WTC11 (cell line): ENCODE data around the gene AXDND1. TPM values are rescaled to one million over a fixed set of nuclear protein-coding genes. Genes with fewer than 3 reads are reported as not detected.

ENCODE experiments used
- ELF4 ChIP-seq: sonication (generic); formaldehyde crosslinking; IDR thresholded peaks from 2 replicates; pipeline ENCODE4 v1.8.1; 2022; ENCODE audit warnings: low read depth, mild to moderate bottlenecking, moderate library complexity, missing genetic modification reagents
- ETV6 ChIP-seq: sonication (generic); formaldehyde crosslinking; IDR thresholded peaks from 2 replicates; pipeline ENCODE4 v1.8.1; 2022; ENCODE audit warnings: mild to moderate bottlenecking, missing genetic modification reagents
- GABPB1 ChIP-seq: sonication (generic); formaldehyde crosslinking; IDR thresholded peaks from 2 replicates; pipeline ENCODE4 v1.8.1; 2023; ENCODE audit warnings: mild to moderate bottlenecking, missing genetic modification reagents
- HMGA2 ChIP-seq: fragments of 250-450 bp; sonication (Bioruptor Pico); IDR thresholded peaks from 2 replicates; pipeline ENCODE4 v1.4.0; 2021; ENCODE audit warnings: mild to moderate bottlenecking, moderate library complexity
- IRF2 ChIP-seq: sonication (generic); formaldehyde crosslinking; IDR thresholded peaks from 2 replicates; pipeline ENCODE4 v1.8.0; 2022; ENCODE audit warnings: low read depth, missing genetic modification reagents, borderline replicate concordance
- MXD4 ChIP-seq: fragments of 250-450 bp; sonication (Bioruptor Pico); IDR thresholded peaks from 2 replicates; pipeline ENCODE4 v1.8.0; 2021; ENCODE audit warnings: mild to moderate bottlenecking, moderate library complexity, borderline replicate concordance
- MYBL2 ChIP-seq: sonication (generic); formaldehyde crosslinking; IDR thresholded peaks from 2 replicates; pipeline ENCODE4 v1.8.1; 2023; ENCODE audit warnings: mild to moderate bottlenecking, moderate library complexity, missing genetic modification reagents
- NR2C2 ChIP-seq: sonication (generic); formaldehyde crosslinking; IDR thresholded peaks from 2 replicates; pipeline ENCODE4 v1.8.0; 2022; ENCODE audit warnings: mild to moderate bottlenecking, missing genetic modification reagents
- RORB ChIP-seq: fragments of 250-450 bp; sonication (Bioruptor Pico); IDR thresholded peaks from 2 replicates; pipeline ENCODE4 v1.9.0; 2021; ENCODE audit warnings: mild to moderate bottlenecking
- SOX15 ChIP-seq: fragments of 250-450 bp; sonication (Bioruptor Pico); IDR thresholded peaks from 2 replicates; pipeline ENCODE4 v1.9.0; 2021; ENCODE audit warnings: mild to moderate bottlenecking
- TCF7 ChIP-seq: sonication (generic); formaldehyde crosslinking; IDR thresholded peaks from 2 replicates; pipeline ENCODE4 v1.8.0; 2022; ENCODE audit warnings: mild to moderate bottlenecking, low read depth, missing genetic modification reagents, moderate library complexity
- ZBTB21 ChIP-seq: sonication (generic); formaldehyde crosslinking; IDR thresholded peaks from 2 replicates; pipeline ENCODE4 v1.8.1; 2023; ENCODE audit warnings: mild to moderate bottlenecking, missing genetic modification reagents, borderline replicate concordance
- ZNF121 ChIP-seq: sonication (generic); formaldehyde crosslinking; IDR thresholded peaks from 2 replicates; pipeline ENCODE4 v1.8.0; 2023; ENCODE audit warnings: missing genetic modification reagents
- ZNF317 ChIP-seq: sonication (generic); formaldehyde crosslinking; IDR thresholded peaks from 2 replicates; pipeline ENCODE4 v1.8.1; 2023; ENCODE audit warnings: low read depth, mild to moderate bottlenecking, moderate library complexity, missing genetic modification reagents, borderline replicate concordance
- ZNF416 ChIP-seq: fragments of 250-450 bp; sonication (Bioruptor Pico); IDR thresholded peaks from 2 replicates; pipeline ENCODE4 v1.9.0; 2021; ENCODE audit warnings: mild to moderate bottlenecking, inconsistent platforms
- total RNA-seq: library from RNA; stranded (reverse); gene quantifications from 3 replicates; pipeline ENCODE4 v1.2.3, GENCODE V29; 2021
- TF ChIP-seq, protein P1 (sequence below): sonication (generic); formaldehyde crosslinking; IDR thresholded peaks from 2 replicates; pipeline ENCODE4 v1.8.1; 2023; ENCODE audit warnings: mild to moderate bottlenecking, missing genetic modification reagents, borderline replicate concordance
- TF ChIP-seq, protein P2 (sequence below): sonication (generic); formaldehyde crosslinking; IDR thresholded peaks from 2 replicates; pipeline ENCODE4 v1.8.1; 2022; ENCODE audit warnings: low read depth, mild to moderate bottlenecking, moderate library complexity, missing genetic modification reagents, borderline replicate concordance
- TF ChIP-seq, protein P3 (sequence below): fragments of 250-450 bp; sonication (Bioruptor Pico); IDR thresholded peaks from 2 replicates; pipeline ENCODE4 v2.1.2; 2022; ENCODE audit warnings: mild to moderate bottlenecking, moderate library complexity
- TF ChIP-seq, protein P4 (sequence below): sonication (generic); formaldehyde crosslinking; IDR thresholded peaks from 2 replicates; pipeline ENCODE4 v1.8.1; 2023; ENCODE audit warnings: mild to moderate bottlenecking, missing genetic modification reagents
- TF ChIP-seq, protein P5 (sequence below): fragments of 250-450 bp; sonication (Bioruptor Pico); IDR thresholded peaks from 2 replicates; pipeline ENCODE4 v1.9.0; 2021; ENCODE audit warnings: mild to moderate bottlenecking
- TF ChIP-seq, protein P6 (sequence below): sonication (generic); formaldehyde crosslinking; IDR thresholded peaks from 2 replicates; pipeline ENCODE4 v1.8.1; 2023; ENCODE audit warnings: mild to moderate bottlenecking, missing genetic modification reagents, moderate library complexity
- TF ChIP-seq, protein P7 (sequence below): fragments of 250-450 bp; sonication (Bioruptor Pico); IDR thresholded peaks from 2 replicates; pipeline ENCODE4 v1.8.0; 2021; ENCODE audit warnings: mild to moderate bottlenecking
- TF ChIP-seq, protein P8 (sequence below): fragments of 250-450 bp; sonication (Bioruptor Pico); conservative IDR thresholded peaks from 2 replicates; pipeline ENCODE4 v1.9.0; 2021; ENCODE audit warnings: mild to moderate bottlenecking

Gene AXDND1
- total RNA-seq, 1 experiment from 2014 or later: not detected

DNA sequence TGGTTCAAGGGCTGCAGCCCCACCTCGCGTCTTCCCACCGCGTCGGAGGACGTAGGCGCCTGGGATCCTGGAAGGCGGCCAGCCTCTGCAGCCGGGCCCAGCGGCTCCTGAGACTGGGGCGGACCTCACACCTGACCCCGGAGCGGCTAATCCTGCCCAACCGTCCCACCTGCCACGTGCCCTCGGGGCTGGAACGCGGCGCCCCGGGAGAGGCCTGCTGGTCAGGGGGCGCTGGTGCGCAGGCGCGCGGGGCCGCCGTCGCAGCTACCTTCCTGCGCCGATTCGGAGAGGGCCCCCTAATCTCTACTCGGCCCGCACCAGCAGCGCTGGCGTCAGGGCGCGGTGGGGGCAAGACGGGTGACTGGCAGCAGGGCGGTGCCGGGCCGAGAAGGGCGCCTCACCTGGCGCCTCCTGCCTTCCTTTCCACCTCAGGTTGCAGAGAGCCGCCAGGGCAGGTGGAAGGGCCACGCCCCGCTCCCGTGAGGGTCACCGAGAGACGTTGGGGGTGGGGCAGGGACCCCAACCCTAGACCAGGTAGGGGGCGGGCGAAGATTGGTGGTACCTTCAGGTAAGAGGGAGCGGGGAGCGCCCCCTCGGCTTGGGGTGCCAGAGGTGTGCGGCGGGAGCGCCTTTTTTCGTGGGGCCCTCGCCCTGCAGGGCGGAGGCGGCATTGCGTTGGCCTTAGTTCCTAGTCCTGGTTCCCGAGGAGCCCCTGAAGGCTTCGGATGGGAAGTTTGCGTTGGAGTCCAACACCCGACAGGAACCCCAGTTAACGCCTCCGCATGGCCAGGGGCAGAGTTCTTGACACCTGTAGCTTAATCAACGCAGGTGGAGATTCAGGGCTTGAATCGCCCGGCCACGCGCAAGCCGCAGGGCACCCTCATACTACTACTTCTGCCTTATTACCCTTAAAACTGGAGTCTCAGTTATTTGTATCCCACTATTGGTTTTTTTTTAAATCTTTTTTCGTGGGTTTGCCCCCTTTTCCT, 226.1 kb downstream of the AXDND1 start, which contains the start of gene TDRD5 (continued):
- TF ChIP-seq, protein P1, sequence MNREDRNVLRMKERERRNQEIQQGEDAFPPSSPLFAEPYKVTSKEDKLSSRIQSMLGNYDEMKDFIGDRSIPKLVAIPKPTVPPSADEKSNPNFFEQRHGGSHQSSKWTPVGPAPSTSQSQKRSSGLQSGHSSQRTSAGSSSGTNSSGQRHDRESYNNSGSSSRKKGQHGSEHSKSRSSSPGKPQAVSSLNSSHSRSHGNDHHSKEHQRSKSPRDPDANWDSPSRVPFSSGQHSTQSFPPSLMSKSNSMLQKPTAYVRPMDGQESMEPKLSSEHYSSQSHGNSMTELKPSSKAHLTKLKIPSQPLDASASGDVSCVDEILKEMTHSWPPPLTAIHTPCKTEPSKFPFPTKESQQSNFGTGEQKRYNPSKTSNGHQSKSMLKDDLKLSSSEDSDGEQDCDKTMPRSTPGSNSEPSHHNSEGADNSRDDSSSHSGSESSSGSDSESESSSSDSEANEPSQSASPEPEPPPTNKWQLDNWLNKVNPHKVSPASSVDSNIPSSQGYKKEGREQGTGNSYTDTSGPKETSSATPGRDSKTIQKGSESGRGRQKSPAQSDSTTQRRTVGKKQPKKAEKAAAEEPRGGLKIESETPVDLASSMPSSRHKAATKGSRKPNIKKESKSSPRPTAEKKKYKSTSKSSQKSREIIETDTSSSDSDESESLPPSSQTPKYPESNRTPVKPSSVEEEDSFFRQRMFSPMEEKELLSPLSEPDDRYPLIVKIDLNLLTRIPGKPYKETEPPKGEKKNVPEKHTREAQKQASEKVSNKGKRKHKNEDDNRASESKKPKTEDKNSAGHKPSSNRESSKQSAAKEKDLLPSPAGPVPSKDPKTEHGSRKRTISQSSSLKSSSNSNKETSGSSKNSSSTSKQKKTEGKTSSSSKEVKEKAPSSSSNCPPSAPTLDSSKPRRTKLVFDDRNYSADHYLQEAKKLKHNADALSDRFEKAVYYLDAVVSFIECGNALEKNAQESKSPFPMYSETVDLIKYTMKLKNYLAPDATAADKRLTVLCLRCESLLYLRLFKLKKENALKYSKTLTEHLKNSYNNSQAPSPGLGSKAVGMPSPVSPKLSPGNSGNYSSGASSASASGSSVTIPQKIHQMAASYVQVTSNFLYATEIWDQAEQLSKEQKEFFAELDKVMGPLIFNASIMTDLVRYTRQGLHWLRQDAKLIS (CRISPR knock-in tag): peak; percentile 96; the same call in 1 of the 2 replicates
- TF ChIP-seq HMGA2 (CRISPR knock-in tag) (no peak), ELF4 (peak; percentile 95), MYBL2 (CRISPR knock-in tag) (peak; percentile 98), NR2C2 (CRISPR knock-in tag) (peak; percentile 82), RORB (CRISPR knock-in tag) (no peak), IRF2 (CRISPR knock-in tag) (peak; percentile 28; the same call in 1 of the 2 replicates), MXD4 (no peak), ETV6 (peak; percentile 98), TCF7 (CRISPR knock-in tag) (peak; percentile 90; the same call in 1 of the 2 replicates), ZNF416 (CRISPR knock-in tag) (no peak), SOX15 (CRISPR knock-in tag) (no peak), ZBTB21 (CRISPR knock-in tag) (peak; percentile 96), ZNF317 (CRISPR knock-in tag) (peak; percentile 86), ZNF121 (peak; percentile 69; the same call in 1 of the 2 replicates), GABPB1 (CRISPR knock-in tag) (no peak)
- TF ChIP-seq, protein P2, sequence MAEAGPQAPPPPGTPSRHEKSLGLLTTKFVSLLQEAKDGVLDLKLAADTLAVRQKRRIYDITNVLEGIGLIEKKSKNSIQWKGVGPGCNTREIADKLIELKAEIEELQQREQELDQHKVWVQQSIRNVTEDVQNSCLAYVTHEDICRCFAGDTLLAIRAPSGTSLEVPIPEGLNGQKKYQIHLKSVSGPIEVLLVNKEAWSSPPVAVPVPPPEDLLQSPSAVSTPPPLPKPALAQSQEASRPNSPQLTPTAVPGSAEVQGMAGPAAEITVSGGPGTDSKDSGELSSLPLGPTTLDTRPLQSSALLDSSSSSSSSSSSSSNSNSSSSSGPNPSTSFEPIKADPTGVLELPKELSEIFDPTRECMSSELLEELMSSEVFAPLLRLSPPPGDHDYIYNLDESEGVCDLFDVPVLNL: peak; percentile 85
- TF ChIP-seq, protein P3, sequence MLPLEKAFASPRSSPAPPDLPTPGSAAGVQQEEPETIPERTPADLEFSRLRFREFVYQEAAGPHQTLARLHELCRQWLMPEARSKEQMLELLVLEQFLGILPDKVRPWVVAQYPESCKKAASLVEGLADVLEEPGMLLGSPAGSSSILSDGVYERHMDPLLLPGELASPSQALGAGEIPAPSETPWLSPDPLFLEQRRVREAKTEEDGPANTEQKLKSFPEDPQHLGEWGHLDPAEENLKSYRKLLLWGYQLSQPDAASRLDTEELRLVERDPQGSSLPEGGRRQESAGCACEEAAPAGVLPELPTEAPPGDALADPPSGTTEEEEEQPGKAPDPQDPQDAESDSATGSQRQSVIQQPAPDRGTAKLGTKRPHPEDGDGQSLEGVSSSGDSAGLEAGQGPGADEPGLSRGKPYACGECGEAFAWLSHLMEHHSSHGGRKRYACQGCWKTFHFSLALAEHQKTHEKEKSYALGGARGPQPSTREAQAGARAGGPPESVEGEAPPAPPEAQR: 0 out of 2 replicates have a peak, but pooled peaks have one; percentile 21
- TF ChIP-seq, protein P4, sequence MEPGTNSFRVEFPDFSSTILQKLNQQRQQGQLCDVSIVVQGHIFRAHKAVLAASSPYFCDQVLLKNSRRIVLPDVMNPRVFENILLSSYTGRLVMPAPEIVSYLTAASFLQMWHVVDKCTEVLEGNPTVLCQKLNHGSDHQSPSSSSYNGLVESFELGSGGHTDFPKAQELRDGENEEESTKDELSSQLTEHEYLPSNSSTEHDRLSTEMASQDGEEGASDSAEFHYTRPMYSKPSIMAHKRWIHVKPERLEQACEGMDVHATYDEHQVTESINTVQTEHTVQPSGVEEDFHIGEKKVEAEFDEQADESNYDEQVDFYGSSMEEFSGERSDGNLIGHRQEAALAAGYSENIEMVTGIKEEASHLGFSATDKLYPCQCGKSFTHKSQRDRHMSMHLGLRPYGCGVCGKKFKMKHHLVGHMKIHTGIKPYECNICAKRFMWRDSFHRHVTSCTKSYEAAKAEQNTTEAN (CRISPR knock-in tag): peak; percentile 97
- TF ChIP-seq, protein P5, sequence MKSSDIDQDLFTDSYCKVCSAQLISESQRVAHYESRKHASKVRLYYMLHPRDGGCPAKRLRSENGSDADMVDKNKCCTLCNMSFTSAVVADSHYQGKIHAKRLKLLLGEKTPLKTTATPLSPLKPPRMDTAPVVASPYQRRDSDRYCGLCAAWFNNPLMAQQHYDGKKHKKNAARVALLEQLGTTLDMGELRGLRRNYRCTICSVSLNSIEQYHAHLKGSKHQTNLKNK (CRISPR knock-in tag): no peak
- TF ChIP-seq, protein P6, sequence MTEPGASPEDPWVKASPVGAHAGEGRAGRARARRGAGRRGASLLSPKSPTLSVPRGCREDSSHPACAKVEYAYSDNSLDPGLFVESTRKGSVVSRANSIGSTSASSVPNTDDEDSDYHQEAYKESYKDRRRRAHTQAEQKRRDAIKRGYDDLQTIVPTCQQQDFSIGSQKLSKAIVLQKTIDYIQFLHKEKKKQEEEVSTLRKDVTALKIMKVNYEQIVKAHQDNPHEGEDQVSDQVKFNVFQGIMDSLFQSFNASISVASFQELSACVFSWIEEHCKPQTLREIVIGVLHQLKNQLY: peak; percentile 94
- TF ChIP-seq, protein P7, sequence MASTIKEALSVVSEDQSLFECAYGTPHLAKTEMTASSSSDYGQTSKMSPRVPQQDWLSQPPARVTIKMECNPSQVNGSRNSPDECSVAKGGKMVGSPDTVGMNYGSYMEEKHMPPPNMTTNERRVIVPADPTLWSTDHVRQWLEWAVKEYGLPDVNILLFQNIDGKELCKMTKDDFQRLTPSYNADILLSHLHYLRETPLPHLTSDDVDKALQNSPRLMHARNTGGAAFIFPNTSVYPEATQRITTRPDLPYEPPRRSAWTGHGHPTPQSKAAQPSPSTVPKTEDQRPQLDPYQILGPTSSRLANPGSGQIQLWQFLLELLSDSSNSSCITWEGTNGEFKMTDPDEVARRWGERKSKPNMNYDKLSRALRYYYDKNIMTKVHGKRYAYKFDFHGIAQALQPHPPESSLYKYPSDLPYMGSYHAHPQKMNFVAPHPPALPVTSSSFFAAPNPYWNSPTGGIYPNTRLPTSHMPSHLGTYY (CRISPR knock-in tag): no peak
- TF ChIP-seq, protein P8, sequence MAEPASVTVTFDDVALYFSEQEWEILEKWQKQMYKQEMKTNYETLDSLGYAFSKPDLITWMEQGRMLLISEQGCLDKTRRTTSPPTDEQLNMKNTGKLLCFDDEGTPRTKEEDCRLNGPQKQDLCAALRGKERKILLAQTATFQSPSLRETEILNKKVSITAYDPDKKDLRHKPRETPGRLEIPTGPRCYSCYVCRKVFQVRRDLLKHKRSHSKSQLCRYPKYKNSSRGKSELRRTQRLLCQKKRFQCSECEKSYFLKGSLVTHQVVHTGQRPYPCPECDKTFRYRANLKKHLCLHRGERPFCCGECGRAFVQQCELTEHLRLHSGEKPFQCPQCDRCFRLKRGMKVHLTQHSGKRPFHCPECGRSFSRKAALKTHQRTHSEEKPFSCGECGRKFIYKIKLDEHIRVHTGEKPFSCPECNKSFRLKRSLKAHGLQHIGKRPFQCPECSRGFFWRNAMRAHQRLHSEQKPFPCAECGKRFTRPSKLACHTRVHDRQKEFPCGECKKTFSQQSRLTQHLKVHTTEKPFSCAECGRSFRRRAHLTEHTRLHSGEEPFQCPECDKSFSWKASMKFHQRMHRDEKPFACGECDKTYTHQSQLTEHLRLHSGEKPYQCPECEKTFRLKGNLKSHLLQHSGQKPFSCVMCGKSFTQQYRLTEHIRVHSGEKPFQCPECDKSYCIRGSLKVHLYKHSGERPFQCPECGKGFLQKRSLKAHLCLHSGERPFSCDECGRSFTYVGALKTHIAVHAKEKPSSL (CRISPR knock-in tag): no peak
